Activated naive CD4-positive, alpha-beta T cell treated with Interleukin-2 at 50 U/mL for 16 hours (primary cell): ENCODE data around the gene SMKR1.
"Not testable (repeated sequence)": the region's sequence is repeated elsewhere in the genome, so short reads cannot be mapped to it uniquely, and the experiment has no call there.

Experiments
- DNase-seq: peaks from one replicate; pipeline ENCODE4 v3.0.0-alpha.2; 2020

Gene SMKR1

DNA sequence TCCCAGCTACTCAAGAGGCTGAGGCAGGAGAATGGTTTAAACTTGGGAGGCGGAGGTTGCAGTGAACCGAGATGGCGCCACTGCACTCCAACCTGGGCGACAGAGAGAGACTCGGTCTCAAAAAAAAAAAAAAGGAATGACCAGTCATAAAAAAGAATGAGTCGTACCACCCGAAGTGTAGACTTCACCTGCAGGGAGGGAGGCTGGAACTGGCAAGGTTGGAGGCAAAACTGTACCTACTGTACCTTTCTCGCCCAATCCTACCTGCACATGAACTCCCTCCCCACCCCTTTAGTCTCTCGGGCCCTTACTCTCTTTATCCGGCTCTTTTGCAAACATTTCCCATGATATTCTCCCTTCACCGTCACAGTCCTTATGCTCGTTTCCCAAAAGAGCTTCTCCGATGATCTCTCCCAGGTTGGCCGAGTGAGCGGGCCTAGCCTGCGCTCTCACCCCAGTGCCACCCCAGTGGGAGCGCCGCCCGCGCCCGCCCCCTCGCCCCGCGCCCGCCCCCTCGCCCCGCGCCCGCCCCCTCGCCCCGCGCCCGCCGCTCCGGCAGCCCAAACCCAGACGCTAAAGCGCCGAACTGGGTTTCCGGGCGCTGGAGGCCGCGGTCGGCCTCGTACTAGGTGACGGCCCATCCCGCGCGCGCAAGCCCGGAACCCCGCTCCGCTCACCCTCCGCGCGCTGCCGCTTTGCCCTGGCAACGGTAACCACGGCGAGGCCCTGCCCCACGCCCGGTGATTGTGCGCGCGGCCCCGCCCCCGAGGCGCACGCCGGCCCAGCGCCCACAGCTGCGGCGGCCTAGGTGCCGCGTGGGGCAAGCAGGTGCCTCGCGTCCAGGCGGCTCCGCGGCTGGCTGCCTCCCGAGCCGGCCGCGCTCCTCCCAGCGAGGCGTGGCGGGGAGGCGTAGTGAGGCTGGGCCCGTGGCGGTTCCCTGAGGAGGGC lies at the start of gene SMKR1:
Gene SMKR1, plus strand, starts transcription at position 772 of the 948 bp plus-strand sequence. CDS start 294 bp downstream, outside the sequence.
- peak; percentile 93 for DNase-seq

- no peak for DNase-seq
Measured at GRCh38 chr7:129452589-129453231, 49.6 kb upstream of the SMKR1 start.

DNA sequence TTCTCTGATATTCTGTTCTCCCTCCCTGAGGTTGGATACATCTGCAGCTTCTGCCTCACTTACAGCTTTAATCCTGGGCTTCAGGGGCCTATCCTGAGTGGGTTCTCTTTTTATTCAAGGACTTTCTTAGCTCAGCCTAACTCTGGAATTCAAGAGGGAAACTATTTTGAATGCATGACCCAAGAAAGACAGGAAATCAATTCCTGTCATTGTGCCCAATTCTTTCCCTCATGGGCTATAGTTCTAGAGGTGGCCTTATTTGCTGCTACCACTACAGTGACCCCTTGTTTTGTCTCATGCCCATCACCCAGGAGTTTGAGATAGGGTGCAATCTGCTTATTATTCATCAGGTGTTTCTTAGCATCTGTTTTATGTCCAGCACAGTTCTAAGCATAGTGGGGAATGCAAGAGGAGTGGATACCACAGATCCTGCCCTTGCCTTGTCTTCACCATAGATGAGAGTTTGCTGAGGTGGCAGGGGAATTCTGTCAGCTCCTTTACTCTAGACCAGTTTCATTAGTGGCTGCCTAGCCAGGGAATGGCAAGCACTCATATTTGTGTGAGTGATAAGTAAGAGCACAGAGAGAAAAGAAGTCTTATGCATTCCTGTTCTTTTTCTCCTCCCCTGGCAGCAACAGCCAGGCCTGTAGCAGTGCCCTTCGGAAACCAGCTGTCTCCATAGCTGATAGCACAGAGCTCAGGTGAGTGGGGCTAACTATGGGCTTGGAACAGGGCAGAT lies 48.7 kb upstream of the SMKR1 start:
- no peak for DNase-seq

GRCh38 chr7:129454249-129454551 lies 48.1 kb upstream of the SMKR1 start:
- no peak for DNase-seq

GRCh38 chr7:129456421-129456820 lies 45.9 kb upstream of the SMKR1 start:
- no peak for DNase-seq

DNA sequence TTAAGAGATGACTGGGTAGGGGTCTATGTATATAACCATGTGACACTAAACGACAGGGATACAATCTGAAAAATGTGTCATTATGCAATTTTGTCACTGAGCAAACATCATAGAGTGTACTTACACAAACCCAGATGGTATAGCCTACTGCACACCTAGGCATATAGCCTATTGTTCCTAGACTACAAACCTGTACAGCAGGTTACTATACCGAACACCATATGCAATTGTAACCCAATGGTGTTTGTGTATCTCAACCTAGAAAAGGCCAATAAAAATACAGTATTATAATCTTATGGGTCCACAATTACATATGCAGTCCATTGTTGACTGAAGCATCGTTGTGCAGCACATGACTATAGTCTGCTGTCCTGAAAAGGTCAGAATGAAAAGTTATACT lies 45.2 kb upstream of the SMKR1 start:
- no peak for DNase-seq

DNA sequence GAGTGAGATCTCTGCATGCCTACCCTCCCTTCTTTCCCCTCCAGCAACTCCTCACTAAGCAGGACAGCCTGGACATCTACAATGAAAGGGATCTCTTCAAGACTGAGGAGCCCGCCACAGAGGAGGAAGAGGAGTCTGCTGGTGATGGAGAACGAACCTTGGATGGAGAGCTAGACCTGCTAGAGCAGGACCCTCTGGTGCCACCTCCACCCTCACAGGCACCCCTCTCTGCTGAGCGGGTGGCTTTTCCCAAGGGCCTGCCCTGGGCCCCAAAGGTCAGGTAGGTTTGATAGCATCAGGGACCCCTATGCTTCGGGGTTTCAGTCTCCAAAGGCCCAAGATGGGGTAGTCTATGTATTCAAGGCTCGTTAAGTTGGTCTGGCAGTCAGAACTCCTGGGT lies 44.2 kb upstream of the SMKR1 start:
- DNase-seq, result no peak

DNA sequence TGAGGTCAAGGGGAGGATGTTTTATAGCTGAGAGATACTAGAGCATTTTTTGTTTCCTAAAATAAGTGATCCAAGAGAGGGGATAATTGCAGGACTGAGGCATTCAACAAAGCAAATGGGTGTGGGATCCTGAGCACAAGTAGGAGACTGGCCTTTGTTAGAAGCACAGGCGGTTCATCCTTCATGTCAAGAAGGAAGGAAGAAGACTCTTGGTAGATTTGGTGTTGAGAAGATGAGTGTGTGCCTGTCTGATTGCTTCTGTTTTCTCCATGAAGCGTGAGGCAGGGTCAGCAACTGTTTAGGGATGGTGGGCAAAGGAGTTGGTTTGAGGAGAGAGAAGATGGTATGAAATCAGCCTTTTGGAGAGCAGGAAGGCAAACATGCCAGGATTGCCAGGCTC lies 40.5 kb upstream of the SMKR1 start:
- DNase-seq, result no peak

DNA sequence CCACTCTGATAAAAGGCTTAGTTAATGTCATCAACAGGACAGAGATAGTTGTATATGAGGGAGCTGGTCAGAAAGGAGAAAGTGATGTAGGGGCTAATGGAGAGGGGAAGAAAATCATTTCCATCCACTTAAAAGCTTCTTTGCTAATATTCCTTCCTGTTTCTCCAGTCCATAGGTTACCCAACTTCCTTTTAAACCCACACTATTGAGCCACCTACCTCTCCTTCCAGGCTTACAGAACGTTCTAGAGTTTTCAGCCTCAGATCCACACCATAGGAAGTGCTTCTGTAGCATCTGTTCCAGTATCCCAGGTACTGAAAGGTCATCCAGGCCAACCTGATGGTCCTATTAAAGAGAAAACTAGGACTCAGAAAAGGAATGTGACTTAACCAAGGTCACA lies 39.9 kb upstream of the SMKR1 start:
- DNase-seq, result no peak

- no peak for DNase-seq
Measured at GRCh38 chr7:129464194-129464593, 38.1 kb upstream of the SMKR1 start.

DNA sequence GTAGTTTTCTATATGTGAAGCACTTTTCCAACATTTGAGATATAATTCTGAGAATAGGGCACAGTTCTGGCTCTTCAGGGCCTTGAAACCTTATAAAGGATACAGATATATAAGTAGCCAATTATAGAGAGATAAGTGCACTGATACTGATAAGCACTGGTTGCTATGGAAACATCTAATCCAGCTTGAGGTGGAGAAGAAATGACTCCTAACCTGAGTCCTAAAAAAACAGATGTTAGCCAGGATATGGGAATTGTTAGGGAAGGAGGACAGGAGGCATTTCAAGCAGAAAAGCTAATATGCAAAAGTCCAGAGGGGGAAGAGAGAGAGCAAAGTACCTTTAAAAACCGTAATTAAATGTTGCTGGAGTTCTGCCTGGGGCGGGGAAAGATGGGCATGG lies 37.3 kb upstream of the SMKR1 start:
- no peak for DNase-seq

GRCh38 chr7:129466796-129467195 lies 35.5 kb upstream of the SMKR1 start:
- DNase-seq, result no peak

DNA sequence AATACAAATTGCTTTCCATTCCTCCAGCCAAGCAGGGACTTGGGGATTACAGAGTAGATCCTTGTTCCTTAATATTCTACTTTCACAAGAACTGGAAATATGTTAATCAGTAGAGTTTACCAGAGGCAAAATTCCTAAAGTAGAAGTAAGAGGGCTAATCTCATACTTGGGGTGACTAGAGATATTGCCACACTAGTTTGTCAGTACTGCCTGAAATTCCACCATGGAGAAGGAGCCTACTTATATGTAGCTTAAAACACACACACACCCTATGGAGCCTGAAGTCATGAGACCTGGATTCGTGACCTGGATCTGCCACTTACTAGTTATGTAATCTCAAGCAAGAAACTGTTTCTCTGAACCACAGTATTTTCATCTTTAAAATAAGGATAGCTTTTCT lies 34.2 kb upstream of the SMKR1 start:
- DNase-seq, result no peak

DNA sequence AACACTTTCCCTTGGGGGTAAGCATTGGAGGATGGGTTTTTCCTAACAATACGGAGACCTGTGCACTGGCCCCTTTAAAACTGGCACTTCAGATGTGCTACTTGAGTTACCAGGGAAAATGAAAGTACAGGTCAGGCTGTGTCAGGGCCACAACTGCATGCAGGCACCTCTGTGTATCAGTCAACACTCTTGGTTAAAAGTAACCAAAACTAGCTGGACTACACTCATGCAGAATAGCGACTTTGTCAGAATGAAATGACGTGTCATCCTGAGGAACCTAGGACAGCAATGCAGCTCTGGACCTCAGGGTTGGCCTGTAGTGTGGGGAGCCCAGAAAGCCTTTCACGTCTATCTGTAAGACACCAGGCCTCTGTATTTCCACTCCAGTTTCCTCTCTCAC lies 33.8 kb upstream of the SMKR1 start:
- no peak for DNase-seq

- DNase-seq, result no peak
Measured at GRCh38 chr7:129469930-129470329, 32.4 kb upstream of the SMKR1 start.

- DNase-seq, result no peak
Measured at GRCh38 chr7:129470411-129470810, 31.9 kb upstream of the SMKR1 start.

DNA sequence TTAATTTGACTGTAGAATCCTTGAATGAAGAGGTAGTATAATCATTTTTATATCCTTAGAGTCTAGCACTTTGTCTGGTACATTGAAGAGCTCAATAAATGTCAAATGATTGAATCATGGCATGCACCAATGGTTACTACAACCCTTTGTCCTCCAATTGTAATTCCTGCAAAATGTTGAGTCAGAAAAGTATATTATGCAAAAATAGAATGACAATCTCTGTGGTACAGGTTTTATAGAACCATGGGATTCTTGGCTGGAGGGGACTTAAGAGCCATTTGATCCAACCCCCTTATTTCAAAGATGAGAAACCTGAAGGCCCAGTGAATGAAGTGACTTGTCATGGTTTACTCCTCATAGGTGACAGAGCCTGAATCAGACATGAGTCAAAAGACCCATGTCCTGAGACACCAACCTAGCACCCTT lies 30.9 kb upstream of the SMKR1 start:
- no peak for DNase-seq

GRCh38 chr7:129475931-129476330 lies 26.4 kb upstream of the SMKR1 start:
- not testable (repeated sequence) for DNase-seq

- DNase-seq, result not testable (repeated sequence)
Measured at GRCh38 chr7:129476398-129476797, 25.9 kb upstream of the SMKR1 start.

DNA sequence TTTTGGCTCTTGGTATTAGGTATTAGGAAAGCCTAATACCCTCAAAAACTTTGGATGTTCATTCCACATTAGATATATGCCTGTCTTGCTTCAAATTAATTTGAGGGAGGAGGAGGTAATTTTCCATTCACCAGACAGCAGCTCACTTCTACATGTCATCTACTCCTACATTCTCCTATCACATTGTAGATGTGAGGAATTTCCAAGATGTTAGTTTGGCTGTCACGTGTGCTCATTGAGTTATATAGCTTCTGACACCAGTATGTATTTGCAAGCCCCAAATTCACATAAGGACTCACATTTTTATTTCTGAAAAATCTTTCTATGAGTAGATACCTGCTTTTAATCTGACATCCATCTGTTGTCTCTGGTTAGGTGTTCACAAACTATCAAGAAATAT lies 22.5 kb upstream of the SMKR1 start:
- no peak for DNase-seq

DNA sequence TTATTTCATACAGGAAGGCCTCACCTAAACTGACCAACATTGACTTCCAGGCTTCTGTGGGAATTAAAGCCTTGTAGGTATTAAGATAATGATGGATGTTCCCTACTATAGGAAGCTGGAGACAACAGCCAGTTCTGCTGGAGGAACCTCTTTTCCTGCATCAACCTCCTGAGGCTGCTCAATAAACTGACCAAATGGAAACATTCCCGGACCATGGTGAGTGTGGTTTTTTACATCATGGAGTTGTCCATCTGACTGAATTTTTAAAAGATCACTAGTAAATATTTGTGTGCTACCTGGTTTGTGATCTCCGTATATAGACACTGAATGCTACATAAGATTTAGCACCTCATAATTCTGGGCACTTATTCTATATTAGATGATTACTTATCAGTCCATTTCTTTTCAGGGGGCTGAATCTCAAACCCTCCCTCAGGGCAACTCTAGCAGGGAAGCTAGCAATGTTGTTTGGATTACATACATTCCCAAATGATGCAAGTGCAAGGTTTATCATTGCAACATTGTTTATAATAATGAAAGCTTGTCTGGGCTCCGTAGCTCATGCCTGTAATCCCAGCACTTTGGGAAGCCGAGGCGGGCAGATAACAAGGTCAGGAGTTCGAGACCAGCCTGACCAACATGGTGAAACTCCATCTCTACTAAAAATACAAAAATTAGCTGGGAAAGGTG lies 21.5 kb upstream of the SMKR1 start:
- no peak for DNase-seq

DNA sequence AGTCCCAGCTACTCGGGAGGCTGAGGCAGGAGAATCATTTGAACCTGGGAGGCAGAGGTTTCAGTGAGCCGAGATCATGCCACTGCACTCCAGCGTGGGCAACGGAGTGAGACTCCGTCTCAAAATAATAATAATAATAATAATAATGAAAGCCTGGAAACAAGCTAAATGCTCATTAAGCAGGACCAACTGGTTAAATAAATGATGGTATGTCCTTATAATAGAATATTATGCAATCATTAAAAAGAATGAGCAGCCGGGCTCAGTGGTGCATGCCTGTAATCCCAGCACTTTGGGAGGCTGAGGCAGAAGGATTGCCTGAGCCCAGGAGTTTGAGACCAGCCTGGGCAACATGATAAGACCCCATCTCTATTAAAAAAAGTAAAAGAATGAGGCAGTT lies 21.0 kb upstream of the SMKR1 start:
- not testable (repeated sequence) for DNase-seq

- no peak for DNase-seq
Measured at GRCh38 chr7:129482781-129483180, 19.6 kb upstream of the SMKR1 start.
